GM18858 (cell line): ENCODE results near the gene MYRF.

Experiments used
- ATAC-seq: cut with Tn5 transposase; IDR thresholded peaks from one replicate; pipeline ENCODE4 v1.9.1; 2021; ENCODE audit not compliant: unreplicated experiment

Gene MYRF

DNA sequence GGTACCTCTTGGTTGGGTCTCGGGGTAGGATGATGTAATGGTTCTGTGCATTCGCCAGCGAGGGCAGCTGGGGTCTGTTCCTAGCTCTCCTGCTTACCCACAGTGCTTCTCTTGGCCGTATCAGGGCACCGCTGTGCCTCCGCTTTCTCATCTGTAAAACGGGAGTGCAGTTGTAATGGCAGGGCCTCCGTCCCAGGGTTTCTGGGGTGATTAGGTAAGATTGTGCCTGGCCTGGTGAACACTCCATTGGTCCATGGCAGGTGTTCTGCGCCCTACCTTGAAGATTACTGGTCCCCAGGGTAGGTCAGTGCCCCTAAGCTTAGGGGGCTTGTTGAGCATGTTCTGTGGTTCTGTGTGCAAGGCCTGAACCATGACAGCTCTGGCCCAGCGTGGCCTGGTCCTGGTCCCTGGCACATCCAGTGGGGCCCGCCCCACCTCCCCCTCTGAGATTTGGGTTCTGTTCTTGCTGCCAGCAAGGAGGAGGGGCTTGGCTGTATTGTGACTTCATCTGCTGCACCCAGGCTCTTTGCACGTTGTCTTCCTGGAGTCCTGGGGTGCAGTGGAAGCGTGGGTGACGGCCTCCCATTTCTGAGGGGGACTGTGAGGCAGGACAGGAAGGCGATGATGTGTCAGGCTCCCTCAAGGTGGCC lies 4.9 kb downstream of the MYRF start:
- ATAC-seq: no peak

DNA sequence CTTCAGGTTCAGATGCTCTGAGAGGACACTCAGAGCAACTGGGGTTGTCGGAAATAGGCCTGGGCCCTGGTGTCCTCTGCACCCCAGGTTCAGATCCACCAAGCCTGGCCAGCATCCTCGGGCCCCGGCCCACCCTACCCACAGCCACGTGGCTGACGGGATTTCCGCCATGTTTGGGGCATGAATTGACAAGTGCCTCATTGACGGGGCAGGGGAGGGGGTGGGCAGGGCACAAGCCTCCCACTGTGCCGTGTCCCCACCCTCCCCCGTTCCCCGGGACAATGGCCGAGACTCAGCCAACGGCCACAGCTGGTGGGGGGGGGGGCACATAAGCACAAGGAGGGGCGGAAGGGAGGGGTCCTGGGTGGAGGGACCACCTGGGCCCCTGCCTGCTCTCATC lies 8.5 kb downstream of the MYRF start:
- no peak for ATAC-seq

DNA sequence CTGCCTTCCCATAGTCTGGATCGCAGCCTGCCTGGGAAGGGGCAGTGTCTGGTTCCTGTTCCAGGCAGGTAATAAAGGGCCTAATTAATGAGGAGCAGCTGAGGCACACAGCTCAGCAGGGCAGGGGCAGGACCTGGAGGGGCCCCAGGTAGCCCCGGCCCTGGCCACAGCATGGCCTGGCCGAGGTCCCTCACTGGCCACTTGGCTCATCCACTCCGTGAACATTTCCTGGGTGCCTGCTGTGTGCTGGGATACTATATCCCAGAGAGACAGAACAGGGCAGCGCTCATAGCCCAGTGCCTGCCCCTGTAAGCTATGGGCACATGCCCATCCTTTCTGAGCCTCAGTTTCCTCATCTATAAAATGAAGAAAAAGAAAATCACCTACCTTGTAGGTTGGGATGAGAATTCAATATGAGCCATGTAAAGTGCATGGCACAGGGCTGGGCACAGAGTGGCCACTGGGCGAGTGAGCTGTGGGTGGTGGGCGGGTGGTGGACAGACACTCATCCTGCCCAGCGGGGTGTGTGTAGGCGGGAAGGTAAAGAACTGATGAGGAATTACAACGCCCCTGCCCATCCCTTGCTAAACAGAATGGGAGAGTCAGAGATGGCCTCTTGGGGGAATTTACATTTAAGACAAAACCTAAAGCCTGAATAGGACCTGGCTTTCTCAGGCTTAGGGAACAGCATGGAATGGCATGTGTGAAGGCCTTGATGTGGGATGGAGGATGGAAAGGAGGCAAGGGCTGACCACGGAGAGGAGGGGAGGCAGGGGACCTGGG lies 9.2 kb downstream of the MYRF start:
- ATAC-seq: no peak

DNA sequence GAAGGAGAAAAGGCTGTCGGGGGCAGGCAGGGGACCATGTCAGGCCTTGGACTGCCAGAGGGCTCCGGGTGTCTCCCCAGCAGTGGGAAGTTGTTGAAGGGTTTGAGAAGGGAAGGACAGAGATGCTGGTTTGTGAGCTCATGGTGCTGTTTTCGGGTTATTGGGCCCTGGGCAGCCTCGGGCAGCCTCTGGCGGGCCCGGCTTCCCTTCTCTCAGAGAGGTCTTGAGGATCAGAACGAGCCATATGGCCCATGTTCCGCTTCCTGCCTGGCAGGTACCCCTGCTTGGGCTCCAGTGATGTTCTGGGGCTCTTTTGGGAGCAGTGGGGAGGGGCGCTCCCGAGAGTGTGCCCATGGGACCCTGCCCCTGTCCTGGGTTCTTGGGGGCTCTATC lies 9.8 kb downstream of the MYRF start:
- ATAC-seq: no peak

DNA sequence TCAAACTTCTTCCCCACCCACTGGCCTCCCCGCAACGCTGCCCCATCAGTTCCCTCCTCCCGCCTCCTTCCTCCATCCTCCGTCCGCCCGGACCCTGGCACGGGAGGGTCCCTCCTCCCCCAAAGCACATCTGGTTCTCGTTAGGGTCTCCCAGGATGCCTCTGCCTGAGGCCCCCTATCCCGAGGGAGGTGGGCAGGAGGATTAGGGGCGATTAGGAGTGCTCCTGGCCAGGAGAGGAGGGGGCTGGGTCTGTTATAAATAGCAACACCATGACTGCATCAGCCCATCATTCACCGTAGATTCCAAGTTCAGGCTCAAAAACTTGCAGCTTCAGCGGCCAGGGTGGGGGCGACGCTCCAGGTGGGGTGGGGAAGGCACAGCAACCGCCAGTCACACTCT lies 10.4 kb downstream of the MYRF start:
- ATAC-seq: no peak

DNA sequence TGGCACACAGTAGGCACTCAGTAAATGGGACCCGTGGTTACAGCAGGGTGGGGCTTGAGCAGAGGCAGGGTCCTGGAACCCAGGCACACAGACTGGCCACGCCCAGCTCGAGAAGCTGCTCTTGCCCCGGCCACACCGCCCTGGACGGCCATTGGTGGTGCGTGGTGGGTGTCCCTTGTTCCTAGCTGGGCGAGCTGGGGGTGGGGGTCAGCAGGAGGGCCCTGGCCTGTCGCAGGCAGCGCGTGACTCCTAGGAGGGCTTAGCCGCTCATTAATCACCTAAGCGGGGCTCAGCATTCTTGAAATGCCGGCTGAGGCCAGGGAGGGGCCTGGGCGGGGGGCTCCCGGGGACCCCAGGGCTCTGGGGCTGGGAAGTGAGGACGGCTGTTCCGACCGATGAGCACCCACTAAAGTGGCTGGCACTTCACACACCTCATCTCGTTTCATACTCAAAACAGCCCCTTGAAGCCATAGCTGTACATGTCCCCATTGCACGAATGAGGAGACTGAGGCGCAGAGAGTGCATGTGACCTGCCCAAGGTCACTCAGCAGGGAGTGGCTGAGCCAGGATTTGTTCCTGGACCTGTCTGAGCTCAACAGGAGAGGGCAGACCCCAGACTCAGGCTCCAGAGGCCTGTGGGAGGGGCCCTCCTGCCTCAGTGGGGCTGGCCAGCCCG lies 11.6 kb downstream of the MYRF start:
- no peak for ATAC-seq

DNA sequence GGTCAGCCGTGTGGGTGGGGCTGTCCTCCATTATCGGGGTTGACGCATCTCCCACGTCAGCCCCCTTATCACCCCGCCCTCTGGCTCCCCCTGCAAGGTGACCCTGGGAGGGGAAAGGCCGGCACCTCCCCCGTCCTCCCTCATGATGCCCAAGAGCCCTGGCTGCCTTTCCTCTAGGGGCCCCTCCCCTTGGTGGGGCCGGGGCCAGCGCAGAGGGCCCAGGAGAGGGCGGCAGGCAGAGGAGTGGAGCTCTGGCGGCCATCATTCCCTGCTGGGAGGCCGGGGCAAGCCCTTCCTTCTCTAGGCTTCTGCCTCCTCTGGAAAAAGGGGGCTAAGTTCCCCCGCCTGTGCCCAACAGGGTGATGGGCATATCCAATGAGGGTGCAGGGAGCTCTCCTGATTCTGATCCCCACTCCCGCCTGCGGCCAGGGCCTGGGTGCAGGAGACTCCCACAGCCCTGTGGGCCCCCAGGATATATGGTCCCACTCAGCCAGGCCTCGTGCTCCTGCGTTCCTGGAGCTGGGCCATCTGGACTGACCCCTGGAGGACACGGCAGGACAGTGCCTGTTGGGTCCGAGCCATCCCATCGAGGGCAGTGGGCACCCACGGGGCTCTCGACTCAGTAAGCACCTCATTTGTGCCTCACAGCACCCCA lies 12.3 kb downstream of the MYRF start:
- no peak for ATAC-seq

DNA sequence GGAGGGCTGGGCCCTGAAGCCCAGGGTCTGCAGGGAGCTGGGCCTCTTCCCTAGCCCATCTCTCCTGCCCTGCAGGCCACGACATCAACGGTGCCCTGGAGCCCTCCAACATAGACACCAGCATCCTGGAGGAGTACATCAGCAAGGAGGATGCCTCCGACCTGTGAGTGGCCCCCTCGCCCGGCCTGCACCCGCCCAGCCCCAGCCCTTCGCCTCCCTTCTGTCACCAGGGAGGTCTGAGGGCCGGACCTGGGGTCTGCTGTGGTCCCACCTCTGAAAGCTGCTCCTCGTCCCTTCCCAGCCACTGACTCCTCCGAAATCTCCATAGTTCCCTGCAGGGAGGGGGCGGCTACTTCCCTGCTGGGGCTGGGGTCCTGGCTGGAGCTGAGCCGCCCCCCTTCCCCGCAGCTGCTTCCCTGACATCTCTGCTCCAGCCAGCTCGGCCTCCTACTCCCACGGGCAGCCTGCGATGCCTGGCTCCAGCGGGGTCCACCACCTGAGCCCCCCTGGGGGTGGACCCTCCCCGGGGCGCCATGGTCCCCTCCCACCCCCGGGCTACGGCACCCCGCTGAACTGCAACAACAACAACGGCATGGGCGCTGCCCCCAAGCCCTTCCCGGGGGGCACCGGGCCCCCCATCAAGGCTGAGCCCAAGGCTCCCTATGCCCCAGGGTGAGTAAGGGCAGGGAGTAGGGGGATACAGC lies 13.3 kb downstream of the MYRF start:
- ATAC-seq: no peak

DNA sequence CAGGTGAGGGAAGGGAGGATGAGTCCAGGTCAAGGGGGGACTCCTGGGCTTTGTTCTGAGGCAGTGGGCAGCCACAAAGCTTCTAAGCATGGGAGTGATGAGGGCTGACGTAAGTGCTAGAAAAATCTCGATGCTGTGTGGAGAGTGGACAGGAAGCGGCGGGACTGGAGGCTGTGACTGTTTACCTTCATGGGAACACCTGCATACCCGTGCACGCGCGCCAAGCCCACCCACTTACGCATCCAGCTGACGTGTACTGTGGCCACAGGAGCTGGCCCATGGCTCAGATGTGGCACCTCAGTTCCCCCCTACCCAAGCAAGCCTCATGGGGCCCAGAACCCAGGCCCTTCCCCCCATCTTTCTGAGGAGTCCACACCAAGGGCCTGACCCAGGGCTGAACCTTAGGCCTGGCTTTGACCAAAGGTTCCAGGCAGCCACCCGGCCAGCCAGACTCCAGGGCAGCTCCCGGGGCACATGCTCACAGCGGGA lies 14.0 kb downstream of the MYRF start:
- ATAC-seq: no peak

DNA sequence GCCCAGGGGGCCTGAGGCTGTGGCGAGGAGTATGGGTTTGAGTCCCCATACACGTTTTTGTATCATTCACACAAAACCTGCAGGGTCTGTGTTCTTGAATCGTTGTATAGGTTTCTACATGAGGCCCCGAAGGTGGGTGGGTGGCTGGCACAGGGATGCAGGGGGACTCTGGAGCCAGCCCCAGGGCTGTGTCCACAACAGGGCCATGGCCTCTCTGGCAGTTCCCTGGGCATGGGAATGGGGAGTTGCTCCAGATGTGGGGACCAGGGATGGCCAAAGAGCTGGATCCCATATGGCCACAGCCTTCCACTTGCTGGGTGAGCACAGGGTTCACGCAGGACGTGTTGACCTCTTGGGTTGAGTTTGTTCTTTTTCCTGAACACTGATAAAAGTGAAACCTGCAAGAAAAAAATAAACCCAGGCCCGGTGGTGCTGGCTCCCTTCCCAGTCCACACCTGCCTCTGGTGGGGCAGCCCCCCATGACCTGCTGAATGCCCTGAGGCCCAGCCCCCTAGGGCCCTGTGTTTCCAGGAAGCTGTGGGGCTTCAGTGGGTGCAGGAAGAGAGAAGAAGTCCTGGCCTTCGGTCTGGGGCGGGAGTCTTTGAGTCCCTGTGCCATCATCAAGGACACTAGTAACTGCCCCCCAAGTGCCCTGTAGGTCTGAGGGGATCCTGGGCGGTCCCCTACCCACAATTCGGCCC lies 16.1 kb downstream of the MYRF start:
- no peak for ATAC-seq

DNA sequence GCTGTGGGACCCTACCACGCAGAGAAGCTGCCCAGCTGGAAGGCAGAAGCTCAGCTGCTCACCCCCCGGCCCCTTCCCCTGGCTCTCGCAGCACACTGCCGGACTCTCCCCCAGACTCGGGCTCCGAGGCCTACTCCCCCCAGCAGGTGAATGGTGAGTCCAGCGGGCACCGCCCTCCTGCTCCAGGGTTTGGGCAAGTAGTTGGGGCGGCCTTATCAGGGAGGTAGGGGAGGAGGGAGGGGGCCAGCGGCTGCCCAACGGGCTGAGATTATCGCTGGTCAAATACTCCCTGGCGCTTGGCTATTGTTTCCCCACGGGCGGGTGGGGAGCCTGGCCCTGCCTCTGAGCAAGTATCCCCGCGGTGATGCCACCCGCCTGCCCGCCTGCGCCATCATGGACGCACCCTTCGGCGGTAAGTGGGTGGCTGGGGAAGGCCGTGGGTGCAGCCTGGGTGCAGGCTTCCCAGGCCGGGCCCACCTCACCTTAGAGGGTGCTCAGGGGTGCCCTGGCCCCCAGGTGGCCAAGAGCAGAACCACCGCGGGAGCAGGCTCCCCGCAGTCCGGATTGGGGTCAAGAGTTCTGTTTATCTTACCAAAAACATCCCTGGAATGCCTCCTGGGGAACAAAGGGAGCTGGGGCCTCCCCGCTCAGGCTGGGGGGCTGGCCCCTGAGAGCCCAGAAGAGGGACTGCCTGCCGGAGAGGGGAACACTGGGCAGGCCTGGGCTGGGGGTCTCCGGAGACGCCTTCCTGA lies 16.9 kb downstream of the MYRF start:
- no peak for ATAC-seq

DNA sequence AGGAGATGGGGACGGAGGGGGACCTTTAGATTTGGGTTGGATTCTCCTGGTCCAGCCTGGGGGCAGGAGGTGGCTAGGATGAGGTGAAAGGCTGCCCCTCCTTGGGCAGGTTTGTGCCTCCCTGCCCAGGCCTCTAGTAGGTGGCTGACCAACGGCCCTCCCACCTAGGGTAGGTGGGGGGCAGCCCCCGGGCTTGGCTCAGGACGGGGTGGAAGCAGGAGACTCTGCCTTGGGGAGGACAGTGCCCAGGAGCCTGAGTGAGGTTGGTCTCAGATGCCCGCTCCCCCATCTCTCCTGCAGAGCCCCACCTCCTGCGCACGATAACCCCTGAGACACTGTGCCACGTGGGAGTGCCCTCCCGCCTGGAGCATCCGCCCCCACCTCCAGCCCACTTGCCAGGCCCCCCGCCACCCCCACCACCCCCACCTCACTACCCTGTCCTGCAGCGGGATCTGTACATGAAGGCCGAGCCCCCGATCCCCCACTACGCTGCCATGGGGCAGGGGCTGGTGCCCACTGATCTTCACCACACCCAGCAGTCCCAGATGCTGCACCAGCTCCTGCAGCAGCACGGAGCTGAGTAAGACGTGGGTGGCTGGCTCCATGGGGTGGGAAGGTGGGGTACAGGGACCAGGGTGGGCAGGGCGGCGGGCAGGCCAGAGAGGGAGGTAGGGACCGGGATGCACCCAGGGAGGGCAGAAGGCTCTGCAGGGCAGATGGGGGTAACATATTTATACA lies 17.7 kb downstream of the MYRF start:
- ATAC-seq: no peak

DNA sequence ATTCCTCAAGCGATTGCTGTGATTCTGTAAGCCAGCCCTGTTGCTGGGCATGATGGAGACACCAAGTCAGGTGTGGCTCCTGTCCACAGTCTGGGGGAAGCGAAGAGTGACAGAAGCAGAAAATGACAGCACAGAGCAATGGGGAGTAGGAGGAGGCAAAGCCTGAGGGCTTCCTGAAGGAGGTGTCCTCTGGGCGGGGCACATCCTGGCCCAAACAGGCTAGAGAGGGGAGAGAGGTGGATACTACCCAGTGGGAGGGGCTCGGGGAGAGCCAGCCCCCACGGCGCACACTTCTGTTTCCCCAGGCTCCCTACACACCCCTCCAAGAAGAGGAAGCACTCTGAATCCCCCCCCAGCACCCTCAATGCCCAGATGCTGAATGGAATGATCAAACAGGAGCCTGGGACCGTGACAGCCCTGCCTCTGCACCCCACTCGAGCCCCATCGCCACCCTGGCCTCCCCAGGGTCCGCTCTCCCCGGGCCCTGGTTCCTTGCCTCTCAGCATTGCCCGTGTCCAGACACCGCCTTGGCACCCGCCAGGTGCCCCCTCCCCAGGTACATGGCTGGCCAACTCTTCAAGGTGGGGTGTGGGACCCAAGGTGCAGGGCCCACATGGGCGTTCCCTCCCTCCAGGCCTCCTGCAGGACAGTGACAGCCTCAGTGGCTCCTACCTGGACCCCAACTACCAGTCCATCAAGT lies 18.9 kb downstream of the MYRF start:
- ATAC-seq: no peak

DNA sequence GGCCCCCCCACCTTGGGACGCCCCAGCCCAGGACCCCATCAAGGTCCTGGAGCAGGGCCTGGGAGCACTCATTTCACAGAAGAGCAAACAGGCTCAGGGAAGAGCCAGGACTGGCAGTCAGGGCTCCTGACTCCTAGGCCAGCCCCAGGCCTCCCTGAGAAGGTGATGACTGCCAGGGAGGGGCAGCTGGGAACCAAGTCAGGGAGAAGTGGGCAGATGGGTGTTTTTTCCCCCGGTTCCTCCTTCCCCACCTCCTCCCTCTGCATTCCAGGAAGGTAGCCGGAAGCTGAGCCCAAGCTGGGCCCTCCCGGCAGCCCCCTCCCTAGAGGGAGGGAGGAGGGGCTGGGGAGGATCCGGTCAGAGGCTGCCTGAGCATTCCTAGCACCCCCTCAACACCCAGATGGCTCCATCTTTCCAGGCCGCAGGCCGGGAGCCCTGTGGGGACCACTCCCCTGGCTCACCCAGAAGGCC lies 19.6 kb downstream of the MYRF start:
- no peak for ATAC-seq

DNA sequence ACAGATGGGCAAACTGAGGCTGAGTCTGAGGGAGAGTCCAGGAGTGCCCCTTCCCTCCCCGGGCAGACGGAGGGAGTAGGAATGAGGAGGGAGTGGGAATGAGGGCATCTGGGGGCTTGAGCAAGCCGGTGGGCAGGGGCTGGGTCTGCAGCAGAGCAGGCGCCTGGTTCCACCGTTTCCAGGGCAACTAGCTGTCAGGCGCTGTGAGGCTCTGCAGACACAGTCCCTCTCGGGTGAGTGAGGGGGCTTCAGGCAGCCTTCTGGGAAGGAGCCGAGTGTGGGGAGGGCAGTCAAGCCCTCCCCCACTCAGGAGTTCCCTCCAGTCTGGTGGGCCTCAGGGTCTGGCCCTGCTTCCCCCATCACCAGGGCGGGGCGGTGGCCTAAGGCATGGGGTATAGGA lies 20.9 kb downstream of the MYRF start:
- ATAC-seq: no peak

DNA sequence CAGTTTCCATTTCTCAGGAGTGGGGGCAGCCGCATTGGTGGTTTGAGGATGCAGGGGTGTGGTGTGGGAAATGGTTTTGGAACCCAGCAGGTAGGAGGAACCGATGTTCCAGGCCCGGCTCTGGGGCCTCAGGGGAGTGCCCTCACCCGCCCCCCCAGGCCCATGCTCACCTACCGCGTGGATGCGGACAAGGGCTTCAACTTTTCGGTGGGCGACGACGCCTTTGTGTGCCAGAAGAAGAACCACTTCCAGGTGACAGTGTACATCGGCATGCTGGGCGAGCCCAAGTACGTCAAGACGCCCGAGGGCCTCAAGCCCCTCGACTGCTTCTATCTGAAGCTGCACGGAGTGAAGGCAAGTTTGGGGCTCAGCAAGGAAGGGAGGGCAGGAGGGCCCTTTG lies 21.4 kb downstream of the MYRF start:
- no peak for ATAC-seq

DNA sequence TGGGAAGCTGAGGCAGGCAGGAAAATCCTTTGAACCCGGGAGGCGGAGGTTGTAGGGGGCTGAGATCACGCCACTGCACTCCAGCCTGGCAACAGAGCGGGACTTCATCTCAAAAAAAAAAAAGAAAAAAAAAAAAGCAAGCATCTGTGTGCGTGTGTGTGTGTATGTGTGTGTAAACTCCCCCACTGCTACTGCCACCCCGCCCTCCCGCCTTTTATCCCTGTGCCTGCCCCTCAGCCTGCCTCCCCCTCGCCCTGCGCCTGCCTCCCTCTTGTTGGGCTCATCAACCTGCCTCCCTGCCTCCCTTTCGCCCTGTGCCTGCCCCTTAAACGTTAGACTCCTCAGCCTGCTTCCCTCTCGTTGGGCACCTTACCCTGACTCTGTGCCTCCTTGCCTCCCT lies 22.0 kb downstream of the MYRF start:
- no peak for ATAC-seq

DNA sequence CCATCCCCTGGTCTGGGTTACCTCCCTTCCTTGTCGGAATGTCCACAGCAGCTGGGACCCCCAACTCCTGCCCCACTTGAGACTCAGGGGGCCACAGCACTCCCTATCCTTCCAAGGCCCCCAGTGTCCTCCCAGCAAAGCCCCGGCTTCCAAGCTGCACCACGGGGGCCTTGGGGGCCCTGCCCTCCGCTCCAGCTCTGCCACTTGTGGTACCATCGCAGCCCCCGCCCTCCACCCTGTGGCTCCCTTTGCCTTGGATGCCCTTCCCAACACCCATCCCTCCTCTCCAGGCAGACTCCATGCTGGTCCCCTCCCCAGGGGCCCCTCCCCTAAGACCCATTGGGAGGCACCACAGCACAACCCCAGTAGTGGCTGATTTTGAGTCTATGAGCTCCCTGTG lies 22.7 kb downstream of the MYRF start:
- ATAC-seq: no peak
